Measurements from ENCODE around the gene CHML. TPM values are rescaled to one million over a fixed set of nuclear protein-coding genes. Genes with fewer than 3 reads are reported as not detected.

CHML gene
- total RNA-seq, 1 experiment from 2014 or later = 19.3 TPM

- BruUV-seq (replicated peaks) = no TSS peak
- CTCF ChIA-PET = no interaction called here
- no peak overlapping the region for H3K27ac ChIP-seq (ENCODE audit: low read length)
Observed at GRCh38 chr1:241654641-241655040, 14.5 kb upstream of the CHML start.

GRCh38 chr1:241654019-241654418 is 13.8 kb upstream of the CHML start:
- intact Hi-C loops (cut with micrococcal nuclease; ENCODE audit: unreplicated experiment) = no loop called here
- ChIA-PET POLR2A (no interaction called here), CTCF (no interaction called here)

More at GRCh38 chr1:241654641-241655040, 14.5 kb upstream of the CHML start:
- in situ Hi-C loops (cut with HindIII; ENCODE audit: low pct_unique_long_range_greater_than_20kb, low sequenced_read_pairs) = no loop called here
- no peaks in the 10 kb centered on the region for H3K27me3 ChIP-seq (ENCODE audit: control insufficient read depth, insufficient read depth, low read length)
- POLR2A ChIA-PET = no interaction called here
- H3K4me3 ChIP-seq (ENCODE audit: low read depth in 2 of 2, low read length in 2 of 2) = no peak overlapping the region
- H3K4me1 ChIP-seq (ENCODE audit: control insufficient read depth, insufficient read depth, low read length) = no peaks in the 10 kb centered on the region
- ATAC-seq (no peak), DNase-seq (ENCODE audit: low read depth, low spot score) (no peak)
- intact Hi-C loops (cut with micrococcal nuclease; ENCODE audit: unreplicated experiment) = no loop called here
- TF ChIP-seq TCF7L2 (IDR thresholded peaks at IDR 0.05; ENCODE audit: low read depth, low read length) (no peak), REST (IDR thresholded peaks at IDR 0.05; ENCODE audit: insufficient read depth in 1 of 2, low read depth in 2 of 2, low read length in 1 of 2) (no peak), CTCF (IDR thresholded peaks at IDR 0.05) (no peak), SIN3A (IDR thresholded peaks at IDR 0.05; ENCODE audit: borderline replicate concordance, insufficient read depth, low read depth, low read length) (no peak), POLR2AphosphoS5 (IDR thresholded peaks at IDR 0.05; ENCODE audit: low read depth, low read length) (no peak)
- H3K36me3 ChIP-seq (ENCODE audit: control insufficient read depth, insufficient read depth, low read length) = no peaks in the 10 kb centered on the region
- H3K9me3 ChIP-seq (ENCODE audit: control insufficient read depth, insufficient read depth, low read depth, low read length) = no peaks in the 10 kb centered on the region

More at GRCh38 chr1:241654019-241654418, 13.8 kb upstream of the CHML start:
- Histone ChIP-seq H3K27ac (ENCODE audit: low read length) (no peak overlapping the region), H3K27me3 (ENCODE audit: control insufficient read depth, insufficient read depth, low read length) (no peaks in the 10 kb centered on the region), H3K9me3 (ENCODE audit: control insufficient read depth, insufficient read depth, low read depth, low read length) (no peaks in the 10 kb centered on the region), H3K36me3 (ENCODE audit: control insufficient read depth, insufficient read depth, low read length) (no peaks in the 10 kb centered on the region), H3K4me3 (ENCODE audit: low read depth in 2 of 2, low read length in 2 of 2) (no peak overlapping the region), H3K4me1 (ENCODE audit: control insufficient read depth, insufficient read depth, low read length) (no peaks in the 10 kb centered on the region)
- BruUV-seq (replicated peaks) = no TSS peak
- in situ Hi-C loops (cut with HindIII; ENCODE audit: low pct_unique_long_range_greater_than_20kb, low sequenced_read_pairs) = no loop called here
- no peak for ATAC-seq
- TF ChIP-seq SIN3A (IDR thresholded peaks at IDR 0.05; ENCODE audit: borderline replicate concordance, insufficient read depth, low read depth, low read length) (no peak), CTCF (IDR thresholded peaks at IDR 0.05) (no peak), POLR2AphosphoS5 (IDR thresholded peaks at IDR 0.05; ENCODE audit: low read depth, low read length) (no peak), TCF7L2 (IDR thresholded peaks at IDR 0.05; ENCODE audit: low read depth, low read length) (no peak), REST (IDR thresholded peaks at IDR 0.05; ENCODE audit: insufficient read depth in 1 of 2, low read depth in 2 of 2, low read length in 1 of 2) (no peak)
- no peak for DNase-seq (ENCODE audit: low read depth, low spot score)

Measured in Panc1 (cell line).